Measurements from ENCODE around the gene PPP1R12B.
"Not testable (repeated sequence)": the region's sequence is repeated elsewhere in the genome, so short reads cannot be mapped to it uniquely, and the experiment has no call there.

Gene PPP1R12B

DNA sequence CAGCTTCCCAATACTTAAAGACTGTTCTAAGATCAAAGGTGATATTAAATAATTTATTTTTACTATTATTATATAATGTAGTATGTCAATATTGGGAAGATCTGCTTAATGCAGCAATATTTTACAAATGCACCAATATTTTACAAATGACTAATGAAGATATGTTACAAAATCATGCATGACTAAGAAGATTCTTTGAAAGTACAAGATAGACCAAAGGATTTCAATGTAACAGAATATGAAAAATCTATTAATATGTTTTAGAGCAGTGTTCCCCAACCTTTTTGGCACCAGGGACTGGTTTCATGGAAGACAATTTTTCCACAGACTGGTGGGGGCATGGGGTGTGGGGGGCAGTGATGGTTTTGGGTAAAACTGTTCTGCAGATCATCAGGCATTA, 132.1 kb downstream of the PPP1R12B start:
- not testable (repeated sequence) for DNase-seq (ENCODE audit: low spot score)
- Mint-ChIP-seq H3K27me3 (ENCODE audit: low read depth) (peaks cover 44% of the 10 kb centered on the region), H3K4me1 (ENCODE audit: low read depth) (peaks cover 37% of the 10 kb centered on the region)

DNA sequence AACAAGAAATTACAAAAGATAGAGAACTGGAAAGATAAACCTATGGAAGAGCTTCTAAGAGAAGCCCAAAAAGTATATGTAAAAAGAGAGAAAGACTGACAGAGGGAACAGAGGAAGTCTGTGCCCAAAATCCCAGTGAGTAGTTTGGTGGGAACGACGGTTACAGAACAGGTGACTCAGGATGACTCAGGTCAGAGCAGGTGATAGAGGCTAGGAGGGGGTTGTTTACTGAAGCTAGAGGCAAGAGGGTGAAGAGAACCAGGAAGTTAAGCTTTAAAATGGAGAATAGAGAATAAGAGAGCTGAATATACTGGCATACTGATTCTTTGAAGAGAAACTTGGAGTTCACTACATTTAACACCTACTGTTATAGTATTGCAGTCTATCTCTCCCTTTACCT, 134.9 kb downstream of the PPP1R12B start:
- peaks cover 43% of the 10 kb centered on the region for H3K4me1 Mint-ChIP-seq (ENCODE audit: low read depth)
- not testable (repeated sequence) for H3K27ac Mint-ChIP-seq; H3K4me3 Mint-ChIP-seq; H3K36me3 Mint-ChIP-seq (ENCODE audit: low read depth); DNase-seq (ENCODE audit: low spot score); H3K9me3 Mint-ChIP-seq
- H3K27me3 Mint-ChIP-seq (ENCODE audit: low read depth), result peaks cover 50% of the 10 kb centered on the region

More for the DNA sequence above, 132.1 kb downstream of the PPP1R12B start:
- H3K9me3 Mint-ChIP-seq; H3K36me3 Mint-ChIP-seq (ENCODE audit: low read depth); H3K27ac Mint-ChIP-seq; H3K4me3 Mint-ChIP-seq: not testable (repeated sequence)

DNA sequence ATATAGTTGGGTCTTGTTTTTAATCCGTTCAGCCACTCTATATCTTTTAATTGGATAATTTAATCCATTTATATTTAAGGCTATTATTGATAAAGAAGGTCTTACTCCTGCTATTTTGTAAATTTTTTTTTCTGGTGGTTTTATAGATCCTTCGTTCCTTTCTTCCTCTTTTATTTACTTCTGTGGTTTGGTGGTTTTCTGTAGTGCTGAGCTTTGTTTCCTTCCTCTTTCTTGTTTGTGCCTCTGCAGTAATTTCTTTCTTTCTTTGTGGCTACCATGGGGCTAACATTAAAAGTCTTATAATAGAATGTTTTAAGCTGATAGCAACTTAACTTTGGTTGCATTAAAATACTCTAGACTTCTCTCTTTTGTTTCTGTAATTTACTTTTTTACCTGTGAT, 135.5 kb downstream of the PPP1R12B start:
- not testable (repeated sequence) for H3K9me3 Mint-ChIP-seq; H3K27ac Mint-ChIP-seq; DNase-seq (ENCODE audit: low spot score)
- Mint-ChIP-seq H3K4me3 (peak overlapping the region; percentile 54), H3K27me3 (ENCODE audit: low read depth) (peaks cover 45% of the 10 kb centered on the region), H3K36me3 (ENCODE audit: low read depth) (peaks cover 12% of the 10 kb centered on the region), H3K4me1 (ENCODE audit: low read depth) (peaks cover 42% of the 10 kb centered on the region)

DNA sequence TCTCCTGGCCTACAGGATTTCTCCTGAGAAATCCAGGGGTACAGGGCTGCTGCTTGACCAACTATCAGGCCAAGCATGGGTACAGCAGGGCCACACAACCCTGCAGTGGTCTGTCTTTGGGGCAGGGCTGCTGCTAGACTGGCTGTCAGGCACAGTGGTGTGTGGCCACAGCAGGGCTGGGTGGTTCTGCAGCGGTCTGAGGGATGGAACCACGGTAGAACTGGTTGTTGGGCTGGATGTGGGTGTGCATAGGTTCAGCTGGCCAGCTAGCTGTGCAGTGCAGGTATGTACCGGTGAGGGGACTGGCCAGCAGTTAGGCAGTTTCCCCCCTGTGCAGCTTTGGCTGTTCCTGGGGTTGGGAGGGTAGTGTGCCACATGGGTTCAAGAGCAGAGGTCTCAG, 136.3 kb downstream of the PPP1R12B start:
- H3K36me3 Mint-ChIP-seq (ENCODE audit: low read depth), result peaks cover 18% of the 10 kb centered on the region
- not testable (repeated sequence) for H3K9me3 Mint-ChIP-seq; H3K27ac Mint-ChIP-seq; DNase-seq (ENCODE audit: low spot score)
- H3K4me3 Mint-ChIP-seq, result peak overlapping the region; percentile 14
- H3K4me1 Mint-ChIP-seq (ENCODE audit: low read depth), result peaks cover 37% of the 10 kb centered on the region
- H3K27me3 Mint-ChIP-seq (ENCODE audit: low read depth), result peaks cover 47% of the 10 kb centered on the region

DNA sequence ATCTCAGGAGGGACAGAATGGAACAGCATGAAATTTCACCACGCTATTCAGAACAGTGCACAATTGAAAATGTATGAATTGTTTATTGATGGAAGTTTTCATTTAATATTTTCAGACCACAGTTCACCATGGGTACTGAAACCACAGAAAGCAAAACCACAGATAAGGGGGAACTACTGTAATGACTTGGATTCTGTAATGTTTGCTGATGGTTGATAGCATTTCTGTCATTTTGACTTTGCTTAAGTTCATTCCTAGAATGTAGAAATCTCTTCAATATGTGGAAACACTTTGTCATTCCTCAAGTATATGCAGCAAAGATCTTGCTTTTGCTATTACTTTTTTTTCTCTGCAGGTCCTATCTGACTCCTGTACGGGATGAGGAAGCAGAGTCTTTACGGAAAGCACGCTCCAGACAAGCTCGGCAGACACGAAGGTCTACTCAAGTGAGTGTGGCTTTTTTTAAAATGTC, 139.7 kb downstream of the PPP1R12B start:
- Mint-ChIP-seq H3K27me3 (ENCODE audit: low read depth) (peaks cover 48% of the 10 kb centered on the region), H3K4me1 (ENCODE audit: low read depth) (peaks cover 29% of the 10 kb centered on the region), H3K36me3 (ENCODE audit: low read depth) (peaks cover 20% of the 10 kb centered on the region)
- H3K27ac Mint-ChIP-seq; DNase-seq (ENCODE audit: low spot score); H3K9me3 Mint-ChIP-seq; H3K4me3 Mint-ChIP-seq: not testable (repeated sequence)

DNA sequence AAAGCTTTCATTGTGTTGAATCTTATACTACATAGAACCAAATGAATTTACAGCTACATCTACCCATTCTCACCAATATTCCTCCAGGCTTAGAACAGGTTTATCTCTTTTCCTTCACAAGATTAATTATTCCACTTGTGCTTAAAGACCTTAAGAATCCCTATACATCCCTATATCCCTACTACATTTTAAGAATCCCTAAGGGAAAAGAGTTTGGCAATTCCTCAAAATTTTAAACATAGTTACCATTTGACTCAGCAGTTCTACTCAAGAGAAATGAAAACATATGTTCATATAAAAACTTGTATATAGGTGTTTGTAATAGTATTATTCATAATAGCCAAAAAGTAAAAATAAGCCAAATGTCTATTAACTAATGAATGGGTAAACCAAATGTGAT, 140.6 kb downstream of the PPP1R12B start:
- H3K4me3 Mint-ChIP-seq; DNase-seq (ENCODE audit: low spot score); H3K27ac Mint-ChIP-seq; H3K9me3 Mint-ChIP-seq: not testable (repeated sequence)
- Mint-ChIP-seq H3K4me1 (ENCODE audit: low read depth) (peaks cover 20% of the 10 kb centered on the region), H3K27me3 (ENCODE audit: low read depth) (peaks cover 42% of the 10 kb centered on the region), H3K36me3 (ENCODE audit: low read depth) (peaks cover 22% of the 10 kb centered on the region)

DNA sequence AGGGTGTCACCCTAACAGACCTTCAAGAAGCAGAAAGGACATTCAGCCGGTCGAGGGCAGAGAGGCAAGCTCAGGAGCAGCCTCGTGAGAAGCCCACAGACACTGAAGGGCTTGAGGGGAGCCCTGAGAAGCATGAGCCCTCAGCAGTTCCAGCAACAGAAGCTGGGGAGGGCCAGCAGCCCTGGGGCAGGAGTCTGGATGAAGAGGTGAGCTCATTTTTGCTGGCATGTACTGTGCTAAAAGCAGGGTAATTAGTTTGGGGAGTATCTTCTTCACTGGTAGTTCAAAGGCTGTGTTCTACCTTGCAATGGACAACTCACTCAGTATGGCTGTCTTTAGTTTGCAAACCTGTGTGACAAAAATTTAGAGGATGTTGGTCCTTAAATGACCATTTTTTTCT, 144.6 kb downstream of the PPP1R12B start:
- not testable (repeated sequence) for DNase-seq (ENCODE audit: low spot score); H3K4me1 Mint-ChIP-seq (ENCODE audit: low read depth); H3K4me3 Mint-ChIP-seq; H3K27ac Mint-ChIP-seq; H3K9me3 Mint-ChIP-seq
- peaks cover 29% of the 10 kb centered on the region for H3K36me3 Mint-ChIP-seq (ENCODE audit: low read depth)
- peaks cover 27% of the 10 kb centered on the region for H3K27me3 Mint-ChIP-seq (ENCODE audit: low read depth)

DNA sequence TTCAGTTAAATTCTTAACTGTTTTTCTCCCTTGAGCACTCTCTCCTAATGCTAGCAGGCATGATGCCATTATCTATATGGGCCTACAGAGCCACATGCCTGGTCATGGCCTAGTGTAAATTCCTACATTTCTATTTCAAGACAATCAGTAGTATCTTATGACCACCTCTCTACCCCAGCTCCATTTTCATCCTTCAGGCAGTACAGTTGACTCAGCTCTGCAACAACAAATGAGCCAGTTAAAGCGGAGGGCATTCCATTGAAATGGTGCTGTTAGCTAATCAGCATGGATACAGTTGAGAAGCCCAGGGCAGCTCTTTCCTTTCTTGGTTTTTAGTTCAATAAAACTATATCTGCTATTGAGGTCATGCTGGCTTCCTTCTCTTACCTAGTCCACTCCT, 150.0 kb downstream of the PPP1R12B start:
- Mint-ChIP-seq H3K4me3 (no peak overlapping the region), H3K9me3 (no peaks in the 10 kb centered on the region), H3K4me1 (ENCODE audit: low read depth) (no peaks in the 10 kb centered on the region), H3K27ac (no peak overlapping the region), H3K36me3 (ENCODE audit: low read depth) (peaks cover 13% of the 10 kb centered on the region), H3K27me3 (ENCODE audit: low read depth) (no peaks in the 10 kb centered on the region)
- no peak for DNase-seq (ENCODE audit: low spot score)

DNA sequence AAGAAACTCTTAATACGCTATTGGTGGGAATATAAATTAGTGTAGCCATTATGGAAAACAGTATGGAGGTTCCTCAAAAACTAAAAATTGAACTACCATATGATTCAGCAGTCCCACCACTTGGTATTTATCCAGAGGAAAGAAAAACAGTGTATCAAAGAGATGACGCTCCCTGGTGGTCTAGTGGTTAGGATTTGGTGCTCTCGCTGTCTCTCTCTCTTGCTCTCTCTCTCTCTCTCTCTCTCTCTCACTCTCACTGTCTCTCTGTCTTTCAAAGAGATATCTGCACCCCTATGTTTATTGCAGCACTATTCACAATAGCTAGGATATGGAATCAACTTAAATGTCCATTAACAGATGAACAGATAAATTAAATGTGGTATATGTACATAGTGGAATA, 151.5 kb downstream of the PPP1R12B start:
- not testable (repeated sequence) for H3K4me1 Mint-ChIP-seq (ENCODE audit: low read depth); DNase-seq (ENCODE audit: low spot score); H3K27ac Mint-ChIP-seq; H3K36me3 Mint-ChIP-seq (ENCODE audit: low read depth); H3K4me3 Mint-ChIP-seq; H3K9me3 Mint-ChIP-seq; H3K27me3 Mint-ChIP-seq (ENCODE audit: low read depth)

DNA sequence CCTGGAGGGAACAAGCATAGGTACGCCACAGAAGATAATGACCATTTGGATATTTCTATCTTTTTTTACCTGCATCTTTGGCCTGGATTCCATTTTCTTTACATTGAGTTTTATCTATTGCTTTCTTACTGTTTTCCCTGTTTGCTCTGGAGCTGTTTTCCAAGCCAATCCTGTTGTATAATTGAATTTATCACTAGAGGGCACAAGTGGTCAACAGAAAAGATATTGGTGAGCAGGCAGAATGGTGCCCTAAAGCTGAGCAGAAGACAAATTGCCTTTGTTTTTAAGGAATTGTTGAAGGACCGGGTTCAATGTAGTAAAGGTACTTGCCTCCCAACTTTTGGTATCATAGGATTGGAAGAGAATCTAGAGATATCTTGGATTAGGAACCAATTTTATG, 152.8 kb downstream of the PPP1R12B start:
- Mint-ChIP-seq H3K36me3 (ENCODE audit: low read depth) (peaks cover 4% of the 10 kb centered on the region), H3K4me3 (no peak overlapping the region), H3K9me3 (no peaks in the 10 kb centered on the region), H3K27me3 (ENCODE audit: low read depth) (no peaks in the 10 kb centered on the region), H3K4me1 (ENCODE audit: low read depth) (no peaks in the 10 kb centered on the region), H3K27ac (no peak overlapping the region)
- no peak for DNase-seq (ENCODE audit: low spot score)

DNA sequence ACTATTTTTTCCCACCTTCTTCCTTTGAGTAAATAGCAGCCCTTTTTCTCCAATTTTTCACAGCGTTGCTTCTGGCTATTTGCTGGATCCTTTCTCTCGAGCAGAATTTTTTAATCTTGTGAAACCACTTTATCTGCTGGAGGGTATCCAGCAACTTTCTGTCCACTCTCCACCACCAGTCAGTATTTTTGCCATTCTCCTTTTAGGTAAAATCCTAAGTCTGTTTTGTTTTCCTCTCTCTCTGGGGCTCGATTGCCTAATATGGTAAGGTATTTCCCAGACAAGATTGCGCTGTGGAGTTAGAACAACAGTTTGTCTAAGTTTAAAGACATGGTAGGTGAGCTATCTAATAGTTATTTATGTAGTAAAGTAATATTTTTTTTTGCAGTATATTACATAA, 156.9 kb downstream of the PPP1R12B start:
- peaks cover 2% of the 10 kb centered on the region for H3K27me3 Mint-ChIP-seq (ENCODE audit: low read depth)
- H3K9me3 Mint-ChIP-seq, result no peaks in the 10 kb centered on the region
- H3K27ac Mint-ChIP-seq, result no peak overlapping the region
- no peaks in the 10 kb centered on the region for H3K4me1 Mint-ChIP-seq (ENCODE audit: low read depth)
- no peak for DNase-seq (ENCODE audit: low spot score)
- H3K4me3 Mint-ChIP-seq, result no peak overlapping the region
- no peaks in the 10 kb centered on the region for H3K36me3 Mint-ChIP-seq (ENCODE audit: low read depth)

DNA sequence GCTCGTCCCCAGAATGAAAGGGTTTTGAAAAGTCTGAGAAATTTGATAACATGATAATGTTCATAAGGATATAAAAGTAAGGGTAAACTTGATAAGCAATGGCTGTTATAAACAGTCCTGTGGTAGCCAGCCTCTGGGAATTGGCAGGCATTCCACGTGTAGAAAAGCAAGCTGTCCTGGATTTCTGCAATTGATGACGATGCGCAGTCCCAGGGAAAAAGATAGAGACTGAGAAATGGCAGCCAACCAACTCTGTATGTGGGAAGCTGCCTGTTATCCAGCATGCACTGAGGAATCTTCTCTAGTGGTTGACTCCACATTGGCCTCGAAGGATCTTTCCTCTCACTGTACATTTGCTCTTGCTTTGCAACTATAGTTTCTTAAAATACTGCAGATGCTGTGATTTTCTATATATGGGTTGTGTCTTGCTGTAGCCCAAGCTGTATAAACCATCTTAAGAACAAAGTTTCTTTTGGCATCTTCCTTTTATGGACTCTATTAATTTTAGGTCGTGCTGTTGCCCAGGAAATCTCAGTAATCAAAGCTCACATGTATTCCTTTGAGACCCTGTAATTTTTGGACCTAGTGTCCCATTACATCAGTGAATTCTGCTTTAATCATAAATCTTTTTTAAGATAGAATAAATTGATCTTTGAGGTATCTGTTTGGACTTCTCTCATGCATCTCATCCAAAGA, 157.5 kb downstream of the PPP1R12B start:
- H3K9me3 Mint-ChIP-seq; H3K4me3 Mint-ChIP-seq; H3K27ac Mint-ChIP-seq; DNase-seq (ENCODE audit: low spot score); H3K27me3 Mint-ChIP-seq (ENCODE audit: low read depth); H3K36me3 Mint-ChIP-seq (ENCODE audit: low read depth); H3K4me1 Mint-ChIP-seq (ENCODE audit: low read depth): not testable (repeated sequence)

DNA sequence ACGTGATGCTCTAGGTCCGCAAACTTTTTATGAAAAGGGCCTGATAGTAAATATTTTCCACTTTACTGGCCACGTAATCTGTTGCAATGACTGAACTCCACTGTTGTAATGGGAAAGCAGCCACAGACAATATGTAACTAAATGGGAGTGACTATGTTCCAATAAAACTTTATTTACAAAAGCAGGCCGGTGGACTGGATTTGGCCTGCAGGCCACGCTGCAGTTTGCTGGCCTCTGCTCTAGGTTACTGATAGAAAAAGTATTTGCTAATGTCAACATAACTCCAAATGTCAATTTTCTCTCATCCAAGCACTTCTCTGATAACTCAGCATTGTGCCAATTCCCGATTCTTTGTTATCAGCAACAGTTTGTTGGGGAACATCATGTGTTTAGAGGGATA, 160.4 kb downstream of the PPP1R12B start:
- H3K27ac Mint-ChIP-seq; H3K27me3 Mint-ChIP-seq (ENCODE audit: low read depth); H3K4me1 Mint-ChIP-seq (ENCODE audit: low read depth); H3K9me3 Mint-ChIP-seq; H3K36me3 Mint-ChIP-seq (ENCODE audit: low read depth); H3K4me3 Mint-ChIP-seq; DNase-seq (ENCODE audit: low spot score): not testable (repeated sequence)

DNA sequence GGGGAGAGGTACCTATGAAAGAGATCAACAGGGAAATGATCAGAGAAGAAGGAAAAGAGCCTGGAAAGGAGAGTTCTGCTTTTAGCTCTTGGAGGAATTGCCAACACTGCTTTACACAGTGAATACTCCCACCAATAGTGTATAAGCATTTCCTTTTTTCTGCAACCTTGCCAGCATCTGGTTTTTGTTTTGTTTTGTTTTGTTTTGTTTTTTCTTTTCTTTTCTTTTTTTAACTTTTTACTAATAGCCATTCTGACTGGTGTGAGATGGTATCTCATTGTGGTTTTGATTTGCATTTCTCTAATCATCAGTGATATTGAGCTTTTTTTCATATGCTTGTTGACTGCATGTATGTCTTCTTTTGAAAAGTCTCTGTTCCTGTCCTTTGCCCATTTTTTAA, 165.4 kb downstream of the PPP1R12B start:
- not testable (repeated sequence) for H3K4me1 Mint-ChIP-seq (ENCODE audit: low read depth); H3K27me3 Mint-ChIP-seq (ENCODE audit: low read depth); H3K9me3 Mint-ChIP-seq; DNase-seq (ENCODE audit: low spot score); H3K27ac Mint-ChIP-seq; H3K4me3 Mint-ChIP-seq; H3K36me3 Mint-ChIP-seq (ENCODE audit: low read depth)

DNA sequence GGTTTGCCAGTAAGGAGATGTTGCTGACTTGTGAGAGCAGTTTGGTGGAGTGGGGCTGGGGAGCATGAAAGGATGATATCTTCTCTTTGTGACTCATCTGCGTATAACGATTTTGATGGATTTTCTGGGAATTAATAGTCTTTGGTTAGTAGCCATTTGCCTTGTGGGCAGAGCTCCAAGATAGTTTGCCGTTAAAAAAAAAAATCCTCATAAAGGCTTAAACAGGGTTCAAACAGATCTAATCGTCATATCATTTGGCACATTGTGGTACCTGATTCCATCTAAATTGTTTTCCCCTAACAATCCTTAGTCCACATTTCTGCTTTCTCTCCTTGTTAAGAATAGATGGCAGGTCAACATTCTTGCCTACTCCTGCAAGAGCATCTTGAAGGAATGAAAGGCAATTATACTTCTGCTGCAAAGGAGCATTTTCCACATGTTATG, 168.0 kb downstream of the PPP1R12B start:
- Mint-ChIP-seq H3K9me3 (no peaks in the 10 kb centered on the region), H3K27ac (no peak overlapping the region), H3K36me3 (ENCODE audit: low read depth) (no peaks in the 10 kb centered on the region)

More for the DNA sequence above, 168.0 kb downstream of the PPP1R12B start:
- DNase-seq (ENCODE audit: low spot score), result no peak
- Mint-ChIP-seq H3K4me1 (ENCODE audit: low read depth) (peaks cover 3% of the 10 kb centered on the region), H3K4me3 (no peak overlapping the region), H3K27me3 (ENCODE audit: low read depth) (no peaks in the 10 kb centered on the region)

Measured in T-helper 2 cell treated with Interferon-gamma antibody and Interleukin-4, amounts not matched to agents 5 μg/mL and 100 μg/mL, for 36 hours (primary cell).